Body of pancreas (tissue), 4 donors: ENCODE measurements around the gene PSD. TPM values are rescaled to one million over a fixed set of nuclear protein-coding genes. Genes with fewer than 3 reads are reported as not detected.

Source experiments
- ATAC-seq: fragments of 150-250 bp; one replicate; pipeline ENCODE4 v1.9.1; 2016
- DNase-seq, 4 donors: peaks; one replicate each; pipeline ENCODE4 v3.0.0-alpha.2; 2019
- H3K27ac ChIP-seq, 4 donors: fragments of 200-600 bp; sonication (generic); 1 replicate in 3 of 4; 2 replicates in 1 of 4; pipeline versions ENCODE4 v1.5.1 to v1.6.1; 2016 to 2019; ENCODE audit warnings: mild to moderate bottlenecking in 1 of 4, mixed read lengths in 1 of 4, moderate library complexity in 1 of 4
- H3K27me3 ChIP-seq, 2 donors: fragments of 200-600 bp; sonication (generic); one replicate each; pipeline ENCODE4 v1.6.0; 2016; ENCODE audit warnings: mild to moderate bottlenecking in 1 of 2
- H3K36me3 ChIP-seq, 2 donors: fragments of 200-600 bp; sonication (generic); replicated peaks in 1 of 2; 2 replicates each; pipeline ENCODE4 v1.5.1; 2016; ENCODE audit warnings: low read depth in 2 of 2; ENCODE audit not compliant: insufficient read depth in 1 of 2
- H3K4me1 ChIP-seq: fragments of 200-600 bp; sonication (generic); one replicate; pipeline ENCODE4 v1.6.0; 2016
- H3K4me3 ChIP-seq, 2 donors: fragments of 200-600 bp; sonication (generic); 1 replicate in 1 of 2; 2 replicates in 1 of 2; pipeline ENCODE4 v1.5.1; 2016 to 2019
- H3K9me3 ChIP-seq, 3 donors: fragments of 200-600 bp; sonication (generic); 1 replicate in 2 of 3; 2 replicates in 1 of 3; pipeline ENCODE4 v1.5.1; 2016
- CTCF ChIP-seq, 7 experiments: fragments of 450-650 bp in 4 of 7; fragments of 200-600 bp in 3 of 7; sonication (generic) in 3 of 7; IDR thresholded peaks; one replicate each; pipeline ENCODE4 v1.5.1; 2016 to 2019; ENCODE audit warnings: antibody characterized with exemption in 7 of 7
- POLR2A ChIP-seq, 3 donors: fragments of 450-650 bp; IDR thresholded peaks; one replicate each; pipeline ENCODE4 v1.6.1; 2016; ENCODE audit warnings: antibody characterized with exemption in 3 of 3, mild to moderate bottlenecking in 2 of 3
- WGBS, 2 donors: methylation state at CpG; one replicate each; pipeline ENCODE4 v1.1.5; 2017; 5-methylcytosine and 5-hydroxymethylcytosine counted together
- intact Hi-C: fragments of 100-400 bp; cut with DNase I; formaldehyde crosslinking; loops from one replicate; pipeline ENCODE4 v1.15.1; 2023
- total RNA-seq, 2 donors: library from RNA; depleted of rRNA; stranded (reverse); fragments of >200 nt; gene quantifications; one replicate each; pipeline ENCODE4 v1.1.0, GENCODE V29; 2016

Gene PSD
- total RNA-seq, 2 donors from 2014 or later = 2.6 to 5.3 TPM

GRCh38 chr10:102381983-102382382 is 36.6 kb downstream of the PSD start:
- DNase-seq = no peak
- intact Hi-C loops = loop anchor here (10.0 kb wide), 1 partner anchor 193 kb away; no protein-coding TSS in a partner anchor
- Histone ChIP-seq H3K4me3 (no peak overlapping the region), H3K36me3 (peaks cover 4 to 20% of the 10 kb centered on the region in 2 donors), H3K27me3 (no peaks in the 10 kb centered on the region), H3K27ac (no peak overlapping the region), H3K9me3 (no peaks in the 10 kb centered on the region), H3K4me1 (no peaks in the 10 kb centered on the region)
- ATAC-seq = no peak
- WGBS, 2 donors = 93 to 100% methylated on average over 1 to 9 of the region's 9 CpGs
- TF ChIP-seq POLR2A (IDR thresholded peaks at IDR 0.05) (no peak), CTCF (IDR thresholded peaks at IDR 0.05) (no peak)

- no peaks in the 10 kb centered on the region for H3K4me1 ChIP-seq
- ATAC-seq (no peak), DNase-seq (no peak)
- no peak for TF ChIP-seq CTCF (IDR thresholded peaks at IDR 0.05)
- intact Hi-C loops = no loop called here
- no peaks in the 10 kb centered on the region for H3K9me3 ChIP-seq
- H3K36me3 ChIP-seq = peaks cover 4 to 36% of the 10 kb centered on the region in 2 donors
- 97% methylated on average over 5 to 6 of the region's 6 CpGs for WGBS, 2 donors
- no peaks in the 10 kb centered on the region for H3K27me3 ChIP-seq
- H3K4me3 ChIP-seq = no peak overlapping the region
- no peak overlapping the region for H3K27ac ChIP-seq
Measured at GRCh38 chr10:102379383-102379782, 39.2 kb downstream of the PSD start.

GRCh38 chr10:102376901-102377300 is 41.7 kb downstream of the PSD start:
- H3K36me3 ChIP-seq = peaks cover 4 to 39% of the 10 kb centered on the region in 2 donors
- intact Hi-C loops = no loop called here

GRCh38 chr10:102375867-102376266 is 42.7 kb downstream of the PSD start:
- H3K27ac ChIP-seq = no peak overlapping the region
- no peaks in the 10 kb centered on the region for H3K9me3 ChIP-seq
- H3K4me3 ChIP-seq = no peak overlapping the region
- intact Hi-C loops = no loop called here
- TF ChIP-seq CTCF (IDR thresholded peaks at IDR 0.05) = no peak
- ATAC-seq = no peak
- no peaks in the 10 kb centered on the region for H3K4me1 ChIP-seq
- DNase-seq = no peak
- H3K36me3 ChIP-seq = peaks cover 4 to 46% of the 10 kb centered on the region in 2 donors
- no peaks in the 10 kb centered on the region for H3K27me3 ChIP-seq
- 86 to 88% methylated on average over 2 of the region's 2 CpGs for WGBS, 2 donors

More at GRCh38 chr10:102376901-102377300, 41.7 kb downstream of the PSD start:
- Histone ChIP-seq H3K27ac (no peak overlapping the region), H3K4me1 (no peaks in the 10 kb centered on the region), H3K9me3 (no peaks in the 10 kb centered on the region), H3K4me3 (no peak overlapping the region), H3K27me3 (no peaks in the 10 kb centered on the region)
- WGBS, 2 donors = 91 to 94% methylated on average over 12 of the region's 12 CpGs
- no peak for TF ChIP-seq CTCF (IDR thresholded peaks at IDR 0.05)
- TF ChIP-seq POLR2A (IDR thresholded peaks at IDR 0.05) = no peak
- ATAC-seq = no peak
- no peak for DNase-seq

- TF ChIP-seq POLR2A (IDR thresholded peaks at IDR 0.05) (no peak), CTCF (IDR thresholded peaks at IDR 0.05) (peak in 1 of 7 experiments; percentile 9)
- H3K4me3 ChIP-seq = no peak overlapping the region
- H3K36me3 ChIP-seq = peaks cover 7 to 50% of the 10 kb centered on the region in 2 donors
- intact Hi-C loops = no loop called here
- WGBS, 2 donors = 75 to 77% methylated on average over 7 of the region's 7 CpGs
- H3K9me3 ChIP-seq = no peaks in the 10 kb centered on the region
- no peak overlapping the region for H3K27ac ChIP-seq
- ATAC-seq (no peak), DNase-seq (no peak)
- no peaks in the 10 kb centered on the region for H3K4me1 ChIP-seq
- H3K27me3 ChIP-seq = no peaks in the 10 kb centered on the region
Measured at GRCh38 chr10:102375250-102375649, 43.3 kb downstream of the PSD start.
